GM23248 (cell line): ENCODE results near the gene OLA1.

Experiments used
- EZH2 ChIP-seq: fragments of 200-600 bp; sonication (generic); IDR thresholded peaks from 2 replicates; pipeline ENCODE4 v1.6.1; 2018; ENCODE audit warnings: antibody characterized with exemption, mild to moderate bottlenecking; ENCODE audit not compliant: insufficient read depth, poor library complexity, severe bottlenecking
- EZH2phosphoT487 ChIP-seq: fragments of 200-600 bp; sonication (generic); IDR thresholded peaks from 2 replicates; pipeline ENCODE4 v1.6.1; 2018; ENCODE audit warnings: antibody characterized with exemption, moderate library complexity, mild to moderate bottlenecking, low read depth; ENCODE audit not compliant: insufficient read depth

GRCh38 chr2:174076975-174077374 lies 171.4 kb downstream of the OLA1 start:
- TF ChIP-seq EZH2phosphoT487: no peak
- no peak for TF ChIP-seq EZH2
